B cell (primary cell): Measurements from ENCODE around the gene WEE1.

Source experiments
- EZH2 ChIP-seq: IDR thresholded peaks from 2 replicates; pipeline ENCODE4 v1.6.1; 2012; ENCODE audit warnings: borderline replicate concordance, low read depth, mild to moderate bottlenecking, moderate library complexity, low read length; ENCODE audit not compliant: insufficient read depth, poor library complexity, severe bottlenecking
- TF ChIP-seq, protein P1 (sequence below): fragments of 200-600 bp; IDR thresholded peaks from one replicate; pipeline ENCODE4 v1.8.0; 2022; ENCODE audit warnings: antibody characterized with exemption, mild to moderate bottlenecking

DNA sequence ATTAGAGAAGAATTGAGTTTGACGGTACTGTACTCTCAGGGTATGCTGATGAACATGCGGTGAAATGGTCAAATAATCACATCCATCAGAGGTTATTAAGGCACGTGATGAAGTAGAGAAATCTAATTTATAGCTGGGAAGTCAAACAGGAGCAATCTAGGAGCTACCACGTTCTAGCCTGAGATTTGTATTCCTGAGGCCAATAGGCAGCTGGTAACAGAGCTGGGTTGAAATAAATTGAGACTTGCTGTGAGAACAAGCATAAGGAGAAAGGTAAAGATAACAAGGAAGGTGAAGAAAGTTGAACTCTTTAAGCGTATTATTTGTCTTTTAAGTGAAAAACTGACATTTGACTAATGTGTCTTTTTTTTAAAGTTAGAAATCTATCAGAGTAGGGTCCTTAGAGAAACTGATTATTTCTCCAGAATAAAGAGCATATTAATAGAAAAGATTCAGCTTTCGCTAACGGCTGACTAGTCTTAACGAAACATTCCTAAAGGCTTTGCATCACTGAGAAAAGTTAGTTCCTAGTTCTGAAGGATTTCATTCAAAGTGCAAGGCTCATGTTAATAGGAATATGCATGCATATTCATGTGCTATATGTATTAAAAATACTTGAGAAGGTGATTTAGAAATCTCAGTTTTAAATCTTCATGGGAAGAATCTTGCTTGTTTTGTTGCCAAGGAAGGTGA lies 5.2 kb upstream of the WEE1 start:
- TF ChIP-seq, protein P1, sequence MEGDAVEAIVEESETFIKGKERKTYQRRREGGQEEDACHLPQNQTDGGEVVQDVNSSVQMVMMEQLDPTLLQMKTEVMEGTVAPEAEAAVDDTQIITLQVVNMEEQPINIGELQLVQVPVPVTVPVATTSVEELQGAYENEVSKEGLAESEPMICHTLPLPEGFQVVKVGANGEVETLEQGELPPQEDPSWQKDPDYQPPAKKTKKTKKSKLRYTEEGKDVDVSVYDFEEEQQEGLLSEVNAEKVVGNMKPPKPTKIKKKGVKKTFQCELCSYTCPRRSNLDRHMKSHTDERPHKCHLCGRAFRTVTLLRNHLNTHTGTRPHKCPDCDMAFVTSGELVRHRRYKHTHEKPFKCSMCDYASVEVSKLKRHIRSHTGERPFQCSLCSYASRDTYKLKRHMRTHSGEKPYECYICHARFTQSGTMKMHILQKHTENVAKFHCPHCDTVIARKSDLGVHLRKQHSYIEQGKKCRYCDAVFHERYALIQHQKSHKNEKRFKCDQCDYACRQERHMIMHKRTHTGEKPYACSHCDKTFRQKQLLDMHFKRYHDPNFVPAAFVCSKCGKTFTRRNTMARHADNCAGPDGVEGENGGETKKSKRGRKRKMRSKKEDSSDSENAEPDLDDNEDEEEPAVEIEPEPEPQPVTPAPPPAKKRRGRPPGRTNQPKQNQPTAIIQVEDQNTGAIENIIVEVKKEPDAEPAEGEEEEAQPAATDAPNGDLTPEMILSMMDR: no peak
- no peak for TF ChIP-seq EZH2
